ENCODE data around the gene FRG1.

FRG1 gene

DNA sequence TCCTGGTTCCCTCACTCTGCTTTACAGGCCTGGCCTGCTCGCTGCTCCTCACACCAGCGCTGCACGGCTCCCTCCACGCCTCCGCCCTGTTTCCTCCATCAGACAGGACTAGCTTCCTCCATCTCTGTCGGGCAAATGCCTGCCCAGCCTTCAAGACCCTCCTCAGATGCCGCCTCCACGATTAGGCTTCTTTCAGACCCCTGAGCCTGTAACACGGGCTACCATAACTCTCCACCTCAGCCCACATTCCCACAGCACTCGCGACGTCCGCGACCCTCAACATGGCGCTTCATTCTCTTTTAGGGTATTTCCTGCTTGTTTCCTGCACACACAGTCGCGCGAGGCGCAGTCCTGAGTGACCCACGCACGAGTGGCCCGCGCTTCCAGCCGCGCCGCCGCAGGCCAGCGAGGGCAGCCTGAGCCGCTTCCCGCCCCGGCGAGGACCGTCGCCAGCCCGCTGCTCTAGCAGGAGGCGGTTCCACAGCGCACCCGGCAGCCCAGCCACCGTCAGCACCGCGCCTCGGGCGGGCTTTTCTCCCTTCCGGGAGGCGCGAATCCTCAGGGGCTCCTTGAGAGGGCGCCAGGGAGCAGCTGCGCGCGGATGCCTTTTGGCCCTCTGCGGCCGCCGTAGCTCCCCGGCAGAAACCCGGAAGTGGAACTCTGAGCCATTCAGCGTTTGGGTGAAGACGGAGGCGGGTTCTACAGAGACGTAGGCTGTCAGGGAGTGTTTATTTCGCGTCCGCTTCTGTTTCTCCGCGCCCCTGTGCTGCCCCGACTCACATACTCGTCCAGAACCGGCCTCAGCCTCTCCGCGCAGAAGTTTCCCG, at the start of gene FRG1:
Gene FRG1 (plus strand): TSS at position 695 of the 827 bp plus-strand sequence. CDS start 138 bp downstream, outside the sequence.
- TF ChIP-seq, protein P1, sequence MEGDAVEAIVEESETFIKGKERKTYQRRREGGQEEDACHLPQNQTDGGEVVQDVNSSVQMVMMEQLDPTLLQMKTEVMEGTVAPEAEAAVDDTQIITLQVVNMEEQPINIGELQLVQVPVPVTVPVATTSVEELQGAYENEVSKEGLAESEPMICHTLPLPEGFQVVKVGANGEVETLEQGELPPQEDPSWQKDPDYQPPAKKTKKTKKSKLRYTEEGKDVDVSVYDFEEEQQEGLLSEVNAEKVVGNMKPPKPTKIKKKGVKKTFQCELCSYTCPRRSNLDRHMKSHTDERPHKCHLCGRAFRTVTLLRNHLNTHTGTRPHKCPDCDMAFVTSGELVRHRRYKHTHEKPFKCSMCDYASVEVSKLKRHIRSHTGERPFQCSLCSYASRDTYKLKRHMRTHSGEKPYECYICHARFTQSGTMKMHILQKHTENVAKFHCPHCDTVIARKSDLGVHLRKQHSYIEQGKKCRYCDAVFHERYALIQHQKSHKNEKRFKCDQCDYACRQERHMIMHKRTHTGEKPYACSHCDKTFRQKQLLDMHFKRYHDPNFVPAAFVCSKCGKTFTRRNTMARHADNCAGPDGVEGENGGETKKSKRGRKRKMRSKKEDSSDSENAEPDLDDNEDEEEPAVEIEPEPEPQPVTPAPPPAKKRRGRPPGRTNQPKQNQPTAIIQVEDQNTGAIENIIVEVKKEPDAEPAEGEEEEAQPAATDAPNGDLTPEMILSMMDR (IDR thresholded peaks at IDR 0.05): peak; percentile 88

DNA sequence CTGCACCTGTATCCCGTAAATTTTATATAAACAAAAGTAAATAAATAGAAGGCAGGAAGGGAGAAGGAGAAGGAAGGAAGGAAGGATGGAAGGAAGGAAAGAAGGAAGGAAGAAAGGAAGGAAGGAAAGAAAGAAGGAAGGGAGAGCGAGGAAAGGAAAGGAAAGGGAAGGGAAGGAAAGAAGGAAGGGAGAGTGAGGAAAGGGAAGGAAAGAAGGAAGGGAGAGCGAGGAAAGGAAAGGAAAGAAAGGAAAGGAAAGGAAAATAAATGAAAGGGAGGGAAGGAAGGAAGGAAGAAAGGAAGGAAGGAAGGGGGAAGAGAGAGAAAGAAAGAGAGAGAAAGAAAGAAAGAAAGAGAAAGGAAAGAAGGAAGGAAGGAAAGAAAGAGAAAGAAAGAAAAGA, 43.0 kb upstream of the FRG1 start:
- TF ChIP-seq, protein P1 (IDR thresholded peaks at IDR 0.05): no peak

DNA sequence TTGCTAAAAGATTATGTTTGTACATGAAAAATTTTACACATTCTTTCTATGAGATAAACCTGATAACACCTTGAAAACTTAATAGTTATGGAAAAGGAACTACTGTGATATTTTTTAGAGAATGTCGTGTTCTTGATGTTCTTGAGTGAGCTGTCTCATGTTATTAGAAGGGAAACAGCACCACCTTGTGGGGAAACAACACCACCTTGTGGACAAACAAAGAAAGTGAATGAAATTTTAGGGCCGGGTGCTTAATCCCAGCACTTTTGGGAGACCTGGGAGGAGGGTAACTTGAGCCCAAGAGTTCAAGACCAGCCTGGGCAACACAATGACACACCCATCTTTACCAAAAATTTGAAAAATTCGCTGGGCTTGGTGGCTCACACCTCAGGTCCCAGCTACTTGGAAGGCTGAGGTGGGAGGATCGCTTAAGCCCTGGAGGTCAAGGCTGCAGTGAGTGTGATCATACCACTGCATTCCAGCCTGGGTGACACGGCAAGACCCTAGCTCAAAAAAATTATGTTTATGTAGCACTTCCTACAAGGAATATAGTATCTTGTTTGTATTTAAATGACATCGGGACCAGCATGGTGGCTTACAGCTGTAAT, 36.1 kb upstream of the FRG1 start:
- TF ChIP-seq, protein P1 (IDR thresholded peaks at IDR 0.05): peak; percentile 62

DNA sequence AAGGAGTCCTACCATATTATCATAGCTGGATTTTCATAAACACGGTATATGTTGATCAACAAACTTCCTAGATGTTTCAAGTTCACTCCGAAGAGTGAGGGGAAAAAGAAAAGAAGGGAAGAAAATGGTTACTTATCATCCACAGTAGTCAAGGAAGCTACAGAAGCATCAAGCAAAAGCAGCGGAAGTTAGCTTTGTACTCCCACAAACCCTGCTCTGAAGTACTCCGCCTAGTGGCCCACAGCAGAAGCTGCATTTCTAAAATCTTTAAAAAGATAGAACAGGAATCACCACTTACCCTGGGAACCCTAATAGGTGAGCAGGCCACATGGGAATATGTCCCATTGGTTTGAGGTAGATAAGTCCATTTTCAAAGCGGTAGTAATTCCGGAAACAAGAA, 28.5 kb upstream of the FRG1 start:
- TF ChIP-seq, protein P1 (IDR thresholded peaks at IDR 0.05): peak; percentile 54; the same call in 1 of the 2 replicates

DNA sequence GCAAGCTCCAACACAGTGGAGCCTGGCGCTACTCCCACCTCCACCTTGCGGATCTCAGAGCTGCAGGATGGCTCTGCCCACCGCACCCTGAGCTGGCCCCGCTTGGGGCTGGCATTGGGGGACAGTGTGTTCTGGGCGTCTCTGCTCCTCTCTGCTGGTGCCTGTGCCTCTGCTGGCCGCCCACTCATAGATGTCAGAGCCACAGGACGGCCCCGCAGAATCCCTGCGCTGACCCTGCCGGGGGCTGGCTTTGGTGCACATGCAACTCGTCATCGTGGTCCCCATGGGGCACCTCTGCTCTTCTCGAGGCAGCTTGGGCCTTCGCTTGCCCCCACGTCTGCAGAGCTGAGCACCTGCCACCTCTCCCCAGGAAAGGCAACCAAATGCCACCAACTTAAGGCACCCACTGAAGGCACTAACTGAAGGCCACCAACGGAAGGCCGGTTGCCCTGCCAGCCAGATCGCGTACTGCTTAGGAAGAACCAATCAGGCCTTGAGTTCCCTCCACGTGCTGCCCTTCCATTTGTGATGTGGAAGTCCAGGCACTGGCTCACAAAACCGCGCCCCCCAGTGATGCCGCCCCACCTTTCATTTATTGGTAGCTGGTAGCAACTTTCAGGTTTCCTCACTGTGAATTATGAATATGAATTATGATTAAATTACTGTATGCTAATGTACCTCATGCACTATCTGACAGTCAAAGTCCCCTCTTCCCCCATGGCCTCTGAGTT, 23.3 kb upstream of the FRG1 start:
- TF ChIP-seq, protein P1 (IDR thresholded peaks at IDR 0.05): no peak

DNA sequence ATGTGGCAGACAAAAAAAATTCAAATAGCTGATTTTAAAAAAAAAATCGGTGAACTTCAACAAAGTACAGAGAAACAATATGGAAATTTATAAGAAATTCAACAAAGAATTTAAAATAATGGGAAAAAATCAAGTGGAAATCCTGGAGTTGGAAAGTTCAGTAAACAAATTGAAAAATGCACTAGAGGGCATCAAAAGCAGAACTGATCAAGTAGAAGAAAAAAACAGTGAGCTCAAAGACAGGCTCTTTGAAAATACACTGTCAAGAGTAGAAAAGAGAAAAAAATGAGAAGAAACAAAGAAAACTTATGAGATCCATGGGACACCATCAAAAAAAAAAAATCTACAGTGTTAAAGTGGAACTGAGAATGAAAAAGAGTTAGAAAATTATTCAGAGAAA, 19.6 kb upstream of the FRG1 start:
- TF ChIP-seq, protein P1 (IDR thresholded peaks at IDR 0.05): no peak

DNA sequence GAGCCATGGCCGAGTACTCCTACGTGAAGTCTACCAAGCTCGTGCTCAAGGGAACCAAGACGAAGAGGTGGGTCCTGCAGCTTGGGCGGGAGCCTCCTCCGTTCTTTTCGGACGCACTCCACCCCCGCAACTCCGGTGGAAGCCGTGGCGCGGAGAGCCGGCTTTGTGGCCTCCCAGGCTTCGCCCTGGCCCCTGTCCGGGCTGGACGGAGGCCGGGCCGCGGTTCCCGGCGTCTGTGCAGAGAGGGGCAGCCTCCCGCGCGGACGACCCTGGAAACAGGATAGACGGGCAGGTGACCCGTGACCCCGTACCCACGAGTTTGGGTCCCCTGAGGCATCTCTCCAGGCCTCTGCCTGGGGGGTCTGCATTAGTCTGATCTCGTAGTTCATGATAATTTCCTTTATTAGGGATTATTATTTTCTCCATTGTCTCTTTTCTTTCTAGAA, 356 bp downstream of the FRG1 start:
- TF ChIP-seq, protein P1 (IDR thresholded peaks at IDR 0.05): no peak
